ENCODE results near the gene HLA-DMB.
A peak's percentile ranks its signal among the peaks of the same experiment; 100 is the strongest.

The HLA-DMB gene

DNA sequence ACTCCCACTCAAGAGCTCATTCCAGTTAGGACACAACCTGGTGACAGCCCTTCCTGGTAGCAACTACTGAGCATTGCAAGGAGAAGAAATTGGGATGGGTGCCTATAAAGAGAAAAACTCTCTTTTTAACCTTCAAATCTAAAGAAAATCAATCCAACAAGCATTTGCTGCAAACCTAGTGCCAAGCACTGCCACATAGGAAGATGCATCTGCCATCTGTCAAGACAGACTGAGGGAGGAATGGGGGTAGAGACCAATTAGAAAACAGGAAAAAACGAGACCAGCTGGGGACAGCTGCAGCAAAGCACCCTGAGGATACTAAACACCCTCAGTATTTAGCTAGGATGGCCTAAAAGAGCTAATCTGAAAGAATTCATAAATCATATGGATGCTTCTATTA lies 27.9 kb downstream of the HLA-DMB start:
- TF ChIP-seq GLIS3 (CRISPR knock-in tag; IDR thresholded peaks at IDR 0.05) (no peak), PATZ1 (CRISPR knock-in tag; IDR thresholded peaks at IDR 0.05; ENCODE audit: borderline replicate concordance) (no peak), OSR1 (CRISPR knock-in tag; IDR thresholded peaks at IDR 0.05) (no peak), SNAI2 (CRISPR knock-in tag; IDR thresholded peaks at IDR 0.05) (no peak), TCF4 (CRISPR knock-in tag; IDR thresholded peaks at IDR 0.05; ENCODE audit: borderline replicate concordance) (no peak), ISL1 (CRISPR knock-in tag; IDR thresholded peaks at IDR 0.05) (no peak), ZFP3 (CRISPR knock-in tag; IDR thresholded peaks at IDR 0.05) (no peak), ZC3H10 (CRISPR knock-in tag; IDR thresholded peaks at IDR 0.05) (no peak), ESRRG (CRISPR knock-in tag; IDR thresholded peaks at IDR 0.05) (no peak), BACH2 (CRISPR knock-in tag; IDR thresholded peaks at IDR 0.05; ENCODE audit: borderline replicate concordance) (no peak), CSDC2 (CRISPR knock-in tag; IDR thresholded peaks at IDR 0.05) (no peak), TOX (CRISPR knock-in tag; IDR thresholded peaks at IDR 0.05; ENCODE audit: borderline replicate concordance) (no peak)
- TF ChIP-seq, protein P1, sequence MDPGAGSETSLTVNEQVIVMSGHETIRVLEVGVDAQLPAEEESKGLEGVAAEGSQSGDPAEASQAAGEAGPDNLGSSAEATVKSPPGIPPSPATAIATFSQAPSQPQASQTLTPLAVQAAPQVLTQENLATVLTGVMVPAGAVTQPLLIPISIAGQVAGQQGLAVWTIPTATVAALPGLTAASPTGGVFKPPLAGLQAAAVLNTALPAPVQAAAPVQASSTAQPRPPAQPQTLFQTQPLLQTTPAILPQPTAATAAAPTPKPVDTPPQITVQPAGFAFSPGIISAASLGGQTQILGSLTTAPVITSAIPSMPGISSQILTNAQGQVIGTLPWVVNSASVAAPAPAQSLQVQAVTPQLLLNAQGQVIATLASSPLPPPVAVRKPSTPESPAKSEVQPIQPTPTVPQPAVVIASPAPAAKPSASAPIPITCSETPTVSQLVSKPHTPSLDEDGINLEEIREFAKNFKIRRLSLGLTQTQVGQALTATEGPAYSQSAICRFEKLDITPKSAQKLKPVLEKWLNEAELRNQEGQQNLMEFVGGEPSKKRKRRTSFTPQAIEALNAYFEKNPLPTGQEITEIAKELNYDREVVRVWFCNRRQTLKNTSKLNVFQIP (CRISPR knock-in tag; IDR thresholded peaks at IDR 0.05; ENCODE audit: borderline replicate concordance, low read depth), result no peak
- TF ChIP-seq, protein P2, sequence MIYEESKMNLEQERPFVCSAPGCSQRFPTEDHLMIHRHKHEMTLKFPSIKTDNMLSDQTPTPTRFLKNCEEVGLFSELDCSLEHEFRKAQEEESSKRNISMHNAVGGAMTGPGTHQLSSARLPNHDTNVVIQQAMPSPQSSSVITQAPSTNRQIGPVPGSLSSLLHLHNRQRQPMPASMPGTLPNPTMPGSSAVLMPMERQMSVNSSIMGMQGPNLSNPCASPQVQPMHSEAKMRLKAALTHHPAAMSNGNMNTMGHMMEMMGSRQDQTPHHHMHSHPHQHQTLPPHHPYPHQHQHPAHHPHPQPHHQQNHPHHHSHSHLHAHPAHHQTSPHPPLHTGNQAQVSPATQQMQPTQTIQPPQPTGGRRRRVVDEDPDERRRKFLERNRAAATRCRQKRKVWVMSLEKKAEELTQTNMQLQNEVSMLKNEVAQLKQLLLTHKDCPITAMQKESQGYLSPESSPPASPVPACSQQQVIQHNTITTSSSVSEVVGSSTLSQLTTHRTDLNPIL (CRISPR knock-in tag; IDR thresholded peaks at IDR 0.05; ENCODE audit: low read depth), result no peak
- ATAC-seq, result no peak

DNA sequence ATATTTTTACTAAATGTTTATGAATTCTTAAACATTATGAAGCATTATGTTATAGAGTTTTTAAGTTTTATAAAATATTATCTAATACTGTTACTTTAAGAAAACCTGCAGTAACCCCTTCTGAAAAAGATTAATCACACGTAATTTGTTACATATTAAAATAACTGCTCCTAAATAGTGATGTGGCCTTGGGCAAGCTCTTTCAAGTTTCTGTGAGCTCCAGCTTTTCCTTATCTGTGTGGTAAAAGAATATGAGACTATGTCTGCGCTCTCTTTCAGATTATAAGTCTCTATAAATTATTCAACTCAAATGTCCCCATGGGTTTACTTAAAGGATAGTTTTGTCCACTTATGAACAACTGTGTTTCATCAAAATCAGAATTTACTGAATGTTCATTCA lies 31.9 kb downstream of the HLA-DMB start:
- no peak for ATAC-seq
- no peak for TF ChIP-seq BACH2 (CRISPR knock-in tag; IDR thresholded peaks at IDR 0.05; ENCODE audit: borderline replicate concordance)

GRCh38 chr6:32906539-32906938 lies 34.3 kb downstream of the HLA-DMB start:
- TF ChIP-seq ISL1 (CRISPR knock-in tag; IDR thresholded peaks at IDR 0.05) (no peak), RARB (CRISPR knock-in tag; IDR thresholded peaks at IDR 0.05) (no peak), CSDC2 (CRISPR knock-in tag; IDR thresholded peaks at IDR 0.05) (no peak), SNAI2 (CRISPR knock-in tag; IDR thresholded peaks at IDR 0.05) (no peak), ZNF8 (CRISPR knock-in tag; IDR thresholded peaks at IDR 0.05) (no peak), PATZ1 (CRISPR knock-in tag; IDR thresholded peaks at IDR 0.05; ENCODE audit: borderline replicate concordance) (no peak), ZC3H10 (CRISPR knock-in tag; IDR thresholded peaks at IDR 0.05) (no peak), BACH2 (CRISPR knock-in tag; IDR thresholded peaks at IDR 0.05; ENCODE audit: borderline replicate concordance) (no peak), PPARA (CRISPR knock-in tag; IDR thresholded peaks at IDR 0.05; ENCODE audit: borderline replicate concordance) (no peak), ARNTL (CRISPR knock-in tag; IDR thresholded peaks at IDR 0.05; ENCODE audit: borderline replicate concordance, low read depth) (no peak), ESRRG (CRISPR knock-in tag; IDR thresholded peaks at IDR 0.05) (no peak), ZFP3 (CRISPR knock-in tag; IDR thresholded peaks at IDR 0.05) (no peak), GLIS3 (CRISPR knock-in tag; IDR thresholded peaks at IDR 0.05) (no peak), ZFP30 (CRISPR knock-in tag; IDR thresholded peaks at IDR 0.05) (no peak)
- TF ChIP-seq, protein P2 (CRISPR knock-in tag; IDR thresholded peaks at IDR 0.05; ENCODE audit: low read depth), result no peak
- TF ChIP-seq, protein P3, sequence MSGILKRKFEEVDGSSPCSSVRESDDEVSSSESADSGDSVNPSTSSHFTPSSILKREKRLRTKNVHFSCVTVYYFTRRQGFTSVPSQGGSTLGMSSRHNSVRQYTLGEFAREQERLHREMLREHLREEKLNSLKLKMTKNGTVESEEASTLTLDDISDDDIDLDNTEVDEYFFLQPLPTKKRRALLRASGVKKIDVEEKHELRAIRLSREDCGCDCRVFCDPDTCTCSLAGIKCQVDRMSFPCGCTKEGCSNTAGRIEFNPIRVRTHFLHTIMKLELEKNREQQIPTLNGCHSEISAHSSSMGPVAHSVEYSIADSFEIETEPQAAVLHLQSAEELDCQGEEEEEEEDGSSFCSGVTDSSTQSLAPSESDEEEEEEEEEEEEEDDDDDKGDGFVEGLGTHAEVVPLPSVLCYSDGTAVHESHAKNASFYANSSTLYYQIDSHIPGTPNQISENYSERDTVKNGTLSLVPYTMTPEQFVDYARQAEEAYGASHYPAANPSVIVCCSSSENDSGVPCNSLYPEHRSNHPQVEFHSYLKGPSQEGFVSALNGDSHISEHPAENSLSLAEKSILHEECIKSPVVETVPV (CRISPR knock-in tag; IDR thresholded peaks at IDR 0.05), result no peak
- TF ChIP-seq, protein P1 (CRISPR knock-in tag; IDR thresholded peaks at IDR 0.05; ENCODE audit: borderline replicate concordance, low read depth), result no peak
- peak; percentile 39; the same call in 2 of the 3 replicates for ATAC-seq

Measured in SK-N-SH treated with all-trans-retinoic acid at 6 μM for 48 hours (cell line).